Colon (tissue), 2 donors: ENCODE measurements around the gene ZBTB34.

Experiments used
- FAIRE-seq: peaks from 2 replicates; lab custom pipeline; 2012; peaks lifted over from hg19 to GRCh38; lab: Jason Lieb, UNC
- donor health status: control.
- donor health status: control.

Gene ZBTB34

GRCh38 chr9:126926364-126926763 is 65.9 kb downstream of the ZBTB34 start:
- no peak for FAIRE-seq

GRCh38 chr9:126927419-126927818 is 67.0 kb downstream of the ZBTB34 start:
- no peak for FAIRE-seq

DNA sequence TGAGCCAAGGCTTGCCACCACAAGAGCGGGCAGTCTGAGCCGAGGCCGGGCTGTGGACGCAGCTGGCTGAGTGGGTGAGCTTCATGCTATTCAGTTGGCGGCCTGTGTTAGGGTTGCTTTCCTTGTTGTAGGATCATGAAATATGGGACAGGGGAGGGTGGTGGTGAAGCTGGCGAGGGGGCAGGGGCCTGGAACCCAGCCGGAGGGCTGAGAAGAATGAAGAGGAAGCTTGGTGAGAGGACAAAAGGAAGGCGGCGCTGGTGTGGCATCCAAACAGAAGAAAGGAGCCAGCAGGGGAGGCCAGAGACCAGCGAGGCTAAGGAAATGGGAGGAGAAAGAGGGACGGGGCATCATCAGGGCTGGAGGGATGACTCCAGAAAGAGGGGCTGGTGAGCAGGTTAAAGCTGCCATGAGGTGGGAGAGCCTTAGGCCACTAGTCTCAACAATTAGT is 72.5 kb downstream of the ZBTB34 start:
- FAIRE-seq: no peak

- FAIRE-seq: no peak
Observed at GRCh38 chr9:126933334-126933980, 73.0 kb downstream of the ZBTB34 start.

DNA sequence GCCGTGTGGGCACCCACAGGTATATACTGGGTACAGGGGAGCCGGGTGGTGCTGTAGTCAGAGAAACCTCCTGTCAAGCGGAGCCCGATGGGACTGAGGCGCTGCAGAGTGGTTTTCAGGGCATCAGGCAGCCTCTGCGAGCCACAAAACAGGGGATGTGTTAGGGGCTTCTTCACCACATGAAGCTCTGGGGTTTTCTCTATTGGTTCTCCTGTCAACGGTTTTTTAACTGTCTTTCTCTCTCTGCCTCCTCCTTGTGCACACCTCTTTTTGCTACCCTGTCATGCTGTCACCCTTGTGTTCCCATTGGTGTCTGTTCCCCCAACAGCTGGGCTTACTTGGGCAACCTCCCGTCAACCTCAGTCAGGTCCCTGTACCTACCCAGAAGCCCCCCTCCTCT is 74.0 kb downstream of the ZBTB34 start:
- FAIRE-seq: no peak
